CD4-positive, alpha-beta T cell treated with Interleukin-10 for 1 hour (primary cell): ENCODE measurements around the gene LHB.

Experiments
- DNase-seq: peaks from one replicate; pipeline ENCODE4 v3.0.0-alpha.2; 2020

The LHB gene

GRCh38 chr19:49006905-49007304, 10.0 kb downstream of the LHB start:
- no peak for DNase-seq

- no peak for DNase-seq
Observed at GRCh38 chr19:49004964-49005614, 11.8 kb downstream of the LHB start.

GRCh38 chr19:49004133-49004532, 12.8 kb downstream of the LHB start:
- DNase-seq: no peak

- peak; percentile 78 for DNase-seq
Observed at GRCh38 chr19:48999481-49000325, 17.2 kb downstream of the LHB start.

GRCh38 chr19:48997972-48998371, 18.9 kb downstream of the LHB start:
- DNase-seq: peak; percentile 51

GRCh38 chr19:48994035-48994386, 22.9 kb downstream of the LHB start:
- DNase-seq: no peak

GRCh38 chr19:48993175-48994034, 23.5 kb downstream of the LHB start, which contains the start of the genes GYS1 and RUVBL2:
TSS of gene GYS1 (minus strand) at chr19:48993309. CDS start at chr19:48993112, 197 bp downstream.
TSS of gene RUVBL2 (plus strand) at chr19:48993887. CDS start at chr19:48993912, 25 bp downstream.
- DNase-seq: peak; percentile 99

- DNase-seq: no peak
Observed at GRCh38 chr19:48992581-48993174, 24.2 kb downstream of the LHB start.

- no peak for DNase-seq
Observed at GRCh38 chr19:48991873-48992580, 24.9 kb downstream of the LHB start.

- no peak for DNase-seq
Observed at GRCh38 chr19:48991011-48991609, 25.8 kb downstream of the LHB start.

- no peak for DNase-seq
Observed at GRCh38 chr19:48990400-48990799, 26.5 kb downstream of the LHB start.

- no peak for DNase-seq
Observed at GRCh38 chr19:48989701-48990291, 27.1 kb downstream of the LHB start.

GRCh38 chr19:48988860-48989259, 28.0 kb downstream of the LHB start:
- DNase-seq: no peak

- DNase-seq: no peak
Observed at GRCh38 chr19:48988286-48988685, 28.6 kb downstream of the LHB start.

GRCh38 chr19:48987323-48987722, 29.6 kb downstream of the LHB start:
- DNase-seq: no peak

GRCh38 chr19:48986211-48986610, 30.7 kb downstream of the LHB start:
- DNase-seq: no peak

GRCh38 chr19:48985711-48986110, 31.2 kb downstream of the LHB start:
- DNase-seq: no peak

- no peak for DNase-seq
Observed at GRCh38 chr19:48982280-48982679, 34.6 kb downstream of the LHB start.

GRCh38 chr19:48977061-48977460, 39.8 kb downstream of the LHB start:
- DNase-seq: no peak

GRCh38 chr19:48975947-48976847, 40.7 kb downstream of the LHB start:
- DNase-seq: peak; percentile 58
